GOT3 (cell line): Measurements from ENCODE around the gene PCDHA12.
"Not testable (repeated sequence)": the region's sequence is repeated elsewhere in the genome, so short reads cannot be mapped to it uniquely, and the experiment has no call there.

Experiments used
- DNase-seq: peaks from one replicate; lab custom pipeline; 2025; ENCODE audit warnings: mixed read lengths; lab: John Stamatoyannopoulos, UW

PCDHA12 gene

GRCh38 chr5:140875085-140876065, at the start of gene PCDHA12:
PCDHA12 (plus strand) TSS chr5:140875308; CDS start chr5:140875473, 165 bp downstream.
- DNase-seq, result no peak

GRCh38 chr5:140827704-140828361, 47.3 kb upstream of the PCDHA12 start, which contains the start of gene PCDHA6:
PCDHA6 (plus strand) TSS chr5:140827960; CDS start chr5:140828092, 132 bp downstream.
- DNase-seq, result no peak

- no peak for DNase-seq
Measured at GRCh38 chr5:140828362-140828737, 46.8 kb upstream of the PCDHA12 start.

- DNase-seq, result not testable (repeated sequence)
Measured at GRCh38 chr5:140829511-140830501, 45.3 kb upstream of the PCDHA12 start.

- no peak for DNase-seq
Measured at GRCh38 chr5:140833993-140834392, 41.1 kb upstream of the PCDHA12 start, which contains the start of gene PCDHA7. PCDHA7 (plus strand) TSS chr5:140834269; CDS start chr5:140834384, 115 bp downstream.

- not testable (repeated sequence) for DNase-seq
Measured at GRCh38 chr5:140834439-140835008, 40.6 kb upstream of the PCDHA12 start.

GRCh38 chr5:140835622-140836510, 39.2 kb upstream of the PCDHA12 start:
- no peak for DNase-seq

GRCh38 chr5:140840978-140841962, 33.8 kb upstream of the PCDHA12 start, which contains the start of gene PCDHA8:
PCDHA8 (plus strand) TSS chr5:140841187; CDS start chr5:140841322, 135 bp downstream.
- no peak for DNase-seq

- DNase-seq, result no peak
Measured at GRCh38 chr5:140842798-140843733, 32.0 kb upstream of the PCDHA12 start.

GRCh38 chr5:140848139-140849102, 26.7 kb upstream of the PCDHA12 start, which contains the start of gene PCDHA9:
PCDHA9 (plus strand) TSS chr5:140848382; CDS start chr5:140848496, 114 bp downstream.
- not testable (repeated sequence) for DNase-seq

GRCh38 chr5:140849831-140850634, 25.1 kb upstream of the PCDHA12 start:
- DNase-seq, result not testable (repeated sequence)

GRCh38 chr5:140855772-140856674, 19.1 kb upstream of the PCDHA12 start, which contains the start of gene PCDHA10:
PCDHA10 (plus strand) TSS chr5:140855897; CDS start chr5:140856049, 152 bp downstream.
- DNase-seq, result no peak

GRCh38 chr5:140857177-140857986, 17.7 kb upstream of the PCDHA12 start:
- no peak for DNase-seq

- no peak for DNase-seq
Measured at GRCh38 chr5:140857987-140858240, 17.2 kb upstream of the PCDHA12 start.
